Measurements from ENCODE around the gene EVA1C. TPM values are rescaled to one million over a fixed set of nuclear protein-coding genes. Genes with fewer than 3 reads are reported as not detected.
A peak's percentile ranks its signal among the peaks of the same experiment; 100 is the strongest.

The EVA1C gene
- polyA plus RNA-seq, 1 of the 3 experiments (the other 2 are of a cell fraction), result 10.1 TPM

DNA sequence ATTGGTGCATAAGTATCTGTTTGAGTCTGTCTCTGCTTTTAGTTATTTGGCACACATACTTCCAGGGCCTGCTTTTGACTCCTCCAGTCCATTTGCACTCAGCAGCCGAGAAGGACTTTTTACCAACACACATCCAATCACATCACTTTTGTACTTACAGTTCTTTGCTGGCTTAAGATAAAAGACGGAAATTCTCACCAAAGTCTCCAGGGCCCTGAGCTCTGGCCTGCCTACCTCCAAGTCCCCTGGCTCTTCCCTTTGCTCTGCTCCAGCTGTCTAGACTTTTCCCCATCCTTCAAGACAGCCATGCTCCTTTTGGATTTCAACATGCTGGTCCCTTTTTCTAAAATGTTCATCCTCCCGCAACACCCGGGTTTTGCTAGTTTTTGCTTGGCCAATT is 2.2 kb upstream of the EVA1C start:
- no peak overlapping the region for H3K9ac ChIP-seq
- no peaks in the 10 kb centered on the region for H3K9me2 ChIP-seq
- H3F3A ChIP-seq (replicated peaks; ENCODE audit: insufficient read depth), result peaks cover 17% of the 10 kb centered on the region
- no peaks in the 10 kb centered on the region for H3K36me3 ChIP-seq (replicated peaks in 1 of 2; ENCODE audit: control insufficient read depth in 1 of 2, insufficient read depth in 2 of 2, low read length in 1 of 2)
- no peak overlapping the region for H3K27ac ChIP-seq (ENCODE audit: low read depth in 2 of 2, low read length in 1 of 2)
- 95% methylated on average over 4 of the region's 4 CpGs for WGBS (ENCODE audit: low lambda C conversion rate)
- DNase-seq, result no peak
- H3K79me2 ChIP-seq (ENCODE audit: insufficient read depth), result peaks cover 26% of the 10 kb centered on the region
- TF ChIP-seq NRF1 (IDR thresholded peaks at IDR 0.05; ENCODE audit: low read depth, low read length) (no peak), FOXJ3 (CRISPR knock-in tag; IDR thresholded peaks at IDR 0.05) (no peak)
- no peak overlapping the region for H3K4me3 ChIP-seq (ENCODE audit: low read depth in 2 of 2, low read length in 1 of 2)
- POLR2A ChIA-PET, result no interaction called here
- H3K4me1 ChIP-seq (ENCODE audit: control insufficient read depth in 1 of 2, insufficient read depth in 2 of 2, low read depth in 1 of 2, low read length in 1 of 2), result peaks cover 8 to 13% of the 10 kb centered on the region in 2 experiments; a peak in 3 of 4 replicates
- H4K20me1 ChIP-seq (ENCODE audit: insufficient read depth), result no peaks in the 10 kb centered on the region
- no peaks in the 10 kb centered on the region for H3K27me3 ChIP-seq (ENCODE audit: insufficient read depth)
- no peaks in the 10 kb centered on the region for H3K9me3 ChIP-seq
- no peak overlapping the region for H2AFZ ChIP-seq (ENCODE audit: low read depth)
- H3K4me2 ChIP-seq, result peak overlapping the region; percentile 97; the same call in 1 of the 2 replicates
- CTCF ChIA-PET, result interaction anchor here (1.5 to 1.6 kb wide), 2 partner anchors 159 to 191 kb away, joined by 6 read pairs; no protein-coding TSS in a partner anchor

DNA sequence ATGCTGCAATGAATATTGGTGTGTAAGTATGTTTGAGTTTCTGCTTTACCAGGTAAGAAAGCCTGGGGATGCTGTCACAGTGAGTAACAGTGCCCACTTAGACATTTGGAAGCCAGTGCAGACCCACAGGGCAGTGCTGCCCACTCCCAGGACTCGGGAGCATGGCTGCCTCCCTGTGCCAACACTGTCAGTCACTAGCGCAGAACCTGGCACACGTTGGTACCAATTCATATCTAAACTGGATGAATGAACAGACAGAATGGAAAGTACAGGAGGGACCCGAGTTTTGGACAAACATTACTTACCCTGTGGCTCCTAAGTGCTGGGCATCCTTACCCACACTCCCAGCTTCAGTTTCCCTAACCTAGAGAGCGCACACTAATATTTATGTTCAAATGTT is 1.6 kb upstream of the EVA1C start:
- Histone ChIP-seq H3K27ac (ENCODE audit: low read depth in 2 of 2, low read length in 1 of 2) (peak overlapping the region in 1 of 2 experiments; percentile 81; a peak in 1 of 4 replicates), H4K20me1 (ENCODE audit: insufficient read depth) (no peaks in the 10 kb centered on the region), H3K4me1 (ENCODE audit: control insufficient read depth in 1 of 2, insufficient read depth in 2 of 2, low read depth in 1 of 2, low read length in 1 of 2) (peaks cover 12 to 13% of the 10 kb centered on the region in 2 experiments; a peak in 3 of 4 replicates), H3K4me3 (ENCODE audit: low read depth in 2 of 2, low read length in 1 of 2) (peak overlapping the region; percentile 63 to 72; a peak in 3 of 4 replicates), H3K9me2 (no peaks in the 10 kb centered on the region), H2AFZ (ENCODE audit: low read depth) (peak overlapping the region; percentile 59; the same call in 1 of the 2 replicates), H3F3A (replicated peaks; ENCODE audit: insufficient read depth) (peaks cover 17% of the 10 kb centered on the region), H3K27me3 (ENCODE audit: insufficient read depth) (no peaks in the 10 kb centered on the region), H3K79me2 (ENCODE audit: insufficient read depth) (peaks cover 33% of the 10 kb centered on the region), H3K36me3 (replicated peaks in 1 of 2; ENCODE audit: control insufficient read depth in 1 of 2, insufficient read depth in 2 of 2, low read length in 1 of 2) (no peaks in the 10 kb centered on the region), H3K9ac (peak overlapping the region; percentile 97; the same call in 1 of the 2 replicates), H3K9me3 (no peaks in the 10 kb centered on the region), H3K4me2 (peak overlapping the region; percentile 97)
- DNase-seq, result no peak
- POLR2A ChIA-PET, result no interaction called here
- no peak for TF ChIP-seq RXRA (IDR thresholded peaks at IDR 0.05; ENCODE audit: borderline replicate concordance, low read depth)
- TF ChIP-seq RFX5 (IDR thresholded peaks at IDR 0.05; ENCODE audit: low read length), result no peak
- TF ChIP-seq MXI1 (IDR thresholded peaks at IDR 0.05; ENCODE audit: low read depth, low read length), result no peak
- TF ChIP-seq ELF1 (IDR thresholded peaks at IDR 0.05), result no peak
- TF ChIP-seq, protein P1, sequence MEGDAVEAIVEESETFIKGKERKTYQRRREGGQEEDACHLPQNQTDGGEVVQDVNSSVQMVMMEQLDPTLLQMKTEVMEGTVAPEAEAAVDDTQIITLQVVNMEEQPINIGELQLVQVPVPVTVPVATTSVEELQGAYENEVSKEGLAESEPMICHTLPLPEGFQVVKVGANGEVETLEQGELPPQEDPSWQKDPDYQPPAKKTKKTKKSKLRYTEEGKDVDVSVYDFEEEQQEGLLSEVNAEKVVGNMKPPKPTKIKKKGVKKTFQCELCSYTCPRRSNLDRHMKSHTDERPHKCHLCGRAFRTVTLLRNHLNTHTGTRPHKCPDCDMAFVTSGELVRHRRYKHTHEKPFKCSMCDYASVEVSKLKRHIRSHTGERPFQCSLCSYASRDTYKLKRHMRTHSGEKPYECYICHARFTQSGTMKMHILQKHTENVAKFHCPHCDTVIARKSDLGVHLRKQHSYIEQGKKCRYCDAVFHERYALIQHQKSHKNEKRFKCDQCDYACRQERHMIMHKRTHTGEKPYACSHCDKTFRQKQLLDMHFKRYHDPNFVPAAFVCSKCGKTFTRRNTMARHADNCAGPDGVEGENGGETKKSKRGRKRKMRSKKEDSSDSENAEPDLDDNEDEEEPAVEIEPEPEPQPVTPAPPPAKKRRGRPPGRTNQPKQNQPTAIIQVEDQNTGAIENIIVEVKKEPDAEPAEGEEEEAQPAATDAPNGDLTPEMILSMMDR (IDR thresholded peaks at IDR 0.05), result no peak
- CTCF ChIA-PET, result interaction anchor here (1.5 to 2.2 kb wide), 3 partner anchors 8 to 190 kb away, joined by 6 to 11 read pairs (median 6); no protein-coding TSS in a partner anchor
- WGBS (ENCODE audit: low lambda C conversion rate), result 93% methylated on average over 4 of the region's 5 CpGs

DNA sequence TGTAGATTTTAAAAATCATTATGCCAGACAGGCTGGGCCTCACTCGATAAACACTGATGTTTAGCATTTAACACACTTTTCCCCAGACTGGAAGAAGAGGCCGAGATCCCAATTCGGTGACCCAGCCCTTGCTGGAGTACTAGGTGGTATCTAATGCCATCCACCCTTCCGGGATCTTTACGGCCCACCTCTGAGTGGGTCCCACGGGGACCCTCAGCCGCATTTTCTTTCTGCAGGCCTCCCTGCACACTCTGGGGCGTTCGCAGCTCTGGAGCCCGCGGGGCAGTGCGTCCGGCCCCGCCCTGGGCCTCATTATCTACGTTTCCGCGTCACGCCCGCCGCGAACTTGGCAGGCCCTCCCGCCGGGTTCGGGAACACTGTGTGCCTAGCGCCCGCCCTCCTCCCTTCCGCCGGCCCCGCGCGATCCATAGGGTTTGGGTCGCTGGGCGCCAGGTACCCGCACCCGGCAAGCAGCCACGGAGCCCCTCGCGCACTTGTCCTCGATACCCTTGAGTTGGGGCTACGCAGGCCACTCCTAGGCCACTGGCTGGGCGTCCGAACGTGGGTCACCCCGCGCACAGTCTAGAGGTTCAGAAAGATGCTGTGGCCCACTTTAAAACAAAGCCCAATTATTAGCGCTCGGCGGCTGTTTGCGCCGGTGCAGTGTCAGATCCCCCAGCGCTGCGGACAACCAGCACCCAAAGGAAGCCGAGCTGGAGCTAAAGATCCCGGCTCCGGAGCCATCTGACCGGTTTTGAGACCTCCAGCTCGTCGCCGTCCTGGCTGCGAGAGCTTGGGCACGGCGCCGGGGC is 950 bp upstream of the EVA1C start:
- POLR2A ChIA-PET, result interaction anchor here (0.9 kb wide), 1 partner anchor 8 kb away, joined by 3 read pairs; no protein-coding TSS in a partner anchor
- H3K4me3 ChIP-seq (ENCODE audit: low read depth in 2 of 2, low read length in 1 of 2), result peak overlapping the region; percentile 63 to 72
- H3K9ac ChIP-seq, result peak overlapping the region; percentile 97
- H3K79me2 ChIP-seq (ENCODE audit: insufficient read depth), result peaks cover 39% of the 10 kb centered on the region
- no peaks in the 10 kb centered on the region for H3K27me3 ChIP-seq (ENCODE audit: insufficient read depth)
- H3K9me2 ChIP-seq, result no peaks in the 10 kb centered on the region
- no peaks in the 10 kb centered on the region for H3K36me3 ChIP-seq (replicated peaks in 1 of 2; ENCODE audit: control insufficient read depth in 1 of 2, insufficient read depth in 2 of 2, low read length in 1 of 2)
- H3K4me1 ChIP-seq (ENCODE audit: control insufficient read depth in 1 of 2, insufficient read depth in 2 of 2, low read depth in 1 of 2, low read length in 1 of 2), result peaks cover 13% of the 10 kb centered on the region in 2 experiments; a peak in 3 of 4 replicates
- peak; percentile 60 for DNase-seq
- 21% methylated on average over 20 of the region's 63 CpGs for WGBS (ENCODE audit: low lambda C conversion rate)
- CTCF ChIA-PET, result interaction anchor here (0.7 to 2.2 kb wide), 6 partner anchors 9 to 197 kb away, joined by 3 to 11 read pairs (median 6); no protein-coding TSS in a partner anchor
- H2AFZ ChIP-seq (ENCODE audit: low read depth), result peak overlapping the region; percentile 59
- no peaks in the 10 kb centered on the region for H4K20me1 ChIP-seq (ENCODE audit: insufficient read depth)
- H3K27ac ChIP-seq (ENCODE audit: low read depth in 2 of 2, low read length in 1 of 2), result peak overlapping the region in 1 of 2 experiments; percentile 81; a peak in 2 of 4 replicates
- H3K4me2 ChIP-seq, result peak overlapping the region; percentile 97
- peaks cover 17% of the 10 kb centered on the region for H3F3A ChIP-seq (replicated peaks; ENCODE audit: insufficient read depth)
- no peaks in the 10 kb centered on the region for H3K9me3 ChIP-seq
- TF ChIP-seq NRF1 (IDR thresholded peaks at IDR 0.05; ENCODE audit: low read depth, low read length) (no peak), YY1 (IDR thresholded peaks at IDR 0.05; ENCODE audit: low read depth) (no peak), FOXJ3 (CRISPR knock-in tag; IDR thresholded peaks at IDR 0.05) (no peak)
- TF ChIP-seq, protein P2, sequence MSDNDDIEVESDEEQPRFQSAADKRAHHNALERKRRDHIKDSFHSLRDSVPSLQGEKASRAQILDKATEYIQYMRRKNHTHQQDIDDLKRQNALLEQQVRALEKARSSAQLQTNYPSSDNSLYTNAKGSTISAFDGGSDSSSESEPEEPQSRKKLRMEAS (IDR thresholded peaks at IDR 0.05; ENCODE audit: low read depth), result peak; percentile 67
- TF ChIP-seq, protein P1 (IDR thresholded peaks at IDR 0.05), result no peak
- TF ChIP-seq, protein P3, sequence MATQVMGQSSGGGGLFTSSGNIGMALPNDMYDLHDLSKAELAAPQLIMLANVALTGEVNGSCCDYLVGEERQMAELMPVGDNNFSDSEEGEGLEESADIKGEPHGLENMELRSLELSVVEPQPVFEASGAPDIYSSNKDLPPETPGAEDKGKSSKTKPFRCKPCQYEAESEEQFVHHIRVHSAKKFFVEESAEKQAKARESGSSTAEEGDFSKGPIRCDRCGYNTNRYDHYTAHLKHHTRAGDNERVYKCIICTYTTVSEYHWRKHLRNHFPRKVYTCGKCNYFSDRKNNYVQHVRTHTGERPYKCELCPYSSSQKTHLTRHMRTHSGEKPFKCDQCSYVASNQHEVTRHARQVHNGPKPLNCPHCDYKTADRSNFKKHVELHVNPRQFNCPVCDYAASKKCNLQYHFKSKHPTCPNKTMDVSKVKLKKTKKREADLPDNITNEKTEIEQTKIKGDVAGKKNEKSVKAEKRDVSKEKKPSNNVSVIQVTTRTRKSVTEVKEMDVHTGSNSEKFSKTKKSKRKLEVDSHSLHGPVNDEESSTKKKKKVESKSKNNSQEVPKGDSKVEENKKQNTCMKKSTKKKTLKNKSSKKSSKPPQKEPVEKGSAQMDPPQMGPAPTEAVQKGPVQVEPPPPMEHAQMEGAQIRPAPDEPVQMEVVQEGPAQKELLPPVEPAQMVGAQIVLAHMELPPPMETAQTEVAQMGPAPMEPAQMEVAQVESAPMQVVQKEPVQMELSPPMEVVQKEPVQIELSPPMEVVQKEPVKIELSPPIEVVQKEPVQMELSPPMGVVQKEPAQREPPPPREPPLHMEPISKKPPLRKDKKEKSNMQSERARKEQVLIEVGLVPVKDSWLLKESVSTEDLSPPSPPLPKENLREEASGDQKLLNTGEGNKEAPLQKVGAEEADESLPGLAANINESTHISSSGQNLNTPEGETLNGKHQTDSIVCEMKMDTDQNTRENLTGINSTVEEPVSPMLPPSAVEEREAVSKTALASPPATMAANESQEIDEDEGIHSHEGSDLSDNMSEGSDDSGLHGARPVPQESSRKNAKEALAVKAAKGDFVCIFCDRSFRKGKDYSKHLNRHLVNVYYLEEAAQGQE (IDR thresholded peaks at IDR 0.05; ENCODE audit: low read depth, low read length), result no peak
